WTC11 (cell line): ENCODE data around the gene VLDLR. TPM values are rescaled to one million over a fixed set of nuclear protein-coding genes. Genes with fewer than 3 reads are reported as not detected.

ENCODE experiments used
- ATAC-seq: fragments of 200-7000 bp; cut with Tn5 transposase; 2 replicates; pipeline ENCODE4 v1.10.0; 2021; ENCODE audit warnings: mild to moderate bottlenecking, moderate library complexity
- CTCF ChIA-PET: fragments of 300-600 bp; sonication (Branson Sonifier 250); formaldehyde crosslinking; loops from one replicate; lab custom pipeline; 2021; ENCODE audit warnings: antibody characterized with exemption; lab: Charles Lee
- POLR2A ChIA-PET: fragments of 350-600 bp; sonication (Branson Sonifier 250); formaldehyde crosslinking; loops from one replicate; lab custom pipeline; 2021; ENCODE audit warnings: antibody characterized with exemption; lab: Charles Lee
- DNase-seq: peaks from one replicate; pipeline ENCODE4 v3.0.0; 2021; ENCODE audit warnings: low spot score
- H3K27ac Mint-ChIP-seq: 2 replicates; pipeline ENCODE4 v1.8.0; 2021; ENCODE audit warnings: mixed read lengths
- H3K27me3 Mint-ChIP-seq: 2 replicates; pipeline ENCODE4 v1.8.0; 2021; ENCODE audit warnings: low read depth, mild to moderate bottlenecking, moderate library complexity, mixed read lengths
- H3K36me3 Mint-ChIP-seq: 2 replicates; pipeline ENCODE4 v1.8.0; 2021; ENCODE audit warnings: mixed read lengths
- H3K4me1 Mint-ChIP-seq: 2 replicates; pipeline ENCODE4 v1.8.0; 2022; ENCODE audit warnings: mixed read lengths
- H3K4me3 Mint-ChIP-seq: 2 replicates; pipeline ENCODE4 v1.8.0; 2021; ENCODE audit warnings: mild to moderate bottlenecking, moderate library complexity, mixed read lengths
- H3K9me3 Mint-ChIP-seq: 2 replicates; pipeline ENCODE4 v1.8.0; 2021; ENCODE audit warnings: mixed read lengths
- EMX1 ChIP-seq: fragments of 250-450 bp; sonication (Bioruptor Pico); IDR thresholded peaks from 2 replicates; pipeline ENCODE4 v1.8.0; 2021; ENCODE audit warnings: mild to moderate bottlenecking
- ETV6 ChIP-seq: sonication (generic); formaldehyde crosslinking; IDR thresholded peaks from 2 replicates; pipeline ENCODE4 v1.8.1; 2022; ENCODE audit warnings: mild to moderate bottlenecking, missing genetic modification reagents
- NFATC4 ChIP-seq: fragments of 250-450 bp; sonication (Bioruptor Pico); IDR thresholded peaks from 2 replicates; pipeline ENCODE4 v1.9.0; 2021; ENCODE audit warnings: mild to moderate bottlenecking
- SMAD4 ChIP-seq: sonication (generic); formaldehyde crosslinking; IDR thresholded peaks from 2 replicates; pipeline ENCODE4 v1.8.0; 2022; ENCODE audit warnings: mild to moderate bottlenecking, missing genetic modification reagents
- SOX15 ChIP-seq: fragments of 250-450 bp; sonication (Bioruptor Pico); IDR thresholded peaks from 2 replicates; pipeline ENCODE4 v1.9.0; 2021; ENCODE audit warnings: mild to moderate bottlenecking
- SP1 ChIP-seq: sonication (generic); formaldehyde crosslinking; conservative IDR thresholded peaks from 2 replicates; pipeline ENCODE4 v1.8.1; 2022; ENCODE audit warnings: missing genetic modification reagents
- ZNF263 ChIP-seq: sonication (generic); formaldehyde crosslinking; IDR thresholded peaks from 2 replicates; pipeline ENCODE4 v1.8.1; 2022; ENCODE audit warnings: low read depth, mild to moderate bottlenecking, moderate library complexity, missing genetic modification reagents
- ZNF416 ChIP-seq: fragments of 250-450 bp; sonication (Bioruptor Pico); IDR thresholded peaks from 2 replicates; pipeline ENCODE4 v1.9.0; 2021; ENCODE audit warnings: mild to moderate bottlenecking, inconsistent platforms
- total RNA-seq: library from RNA; stranded (reverse); gene quantifications from 3 replicates; pipeline ENCODE4 v1.2.3, GENCODE V29; 2021
- TF ChIP-seq, protein P1 (sequence below): sonication (generic); formaldehyde crosslinking; IDR thresholded peaks from 2 replicates; pipeline ENCODE4 v1.8.0; 2022; ENCODE audit warnings: missing genetic modification reagents
- TF ChIP-seq, protein P2 (sequence below): sonication (generic); formaldehyde crosslinking; IDR thresholded peaks from 2 replicates; pipeline ENCODE4 v1.8.1; 2023; ENCODE audit warnings: mild to moderate bottlenecking, missing genetic modification reagents
- TF ChIP-seq, protein P3 (sequence below): sonication (generic); formaldehyde crosslinking; conservative IDR thresholded peaks from 2 replicates; pipeline ENCODE4 v1.8.1; 2022; ENCODE audit warnings: mild to moderate bottlenecking, missing genetic modification reagents
- TF ChIP-seq, protein P4 (sequence below): fragments of 250-450 bp; sonication (Bioruptor Pico); IDR thresholded peaks from 2 replicates; pipeline ENCODE4 v1.8.0; 2021; ENCODE audit warnings: mild to moderate bottlenecking
- TF ChIP-seq, protein P5 (sequence below): fragments of 250-450 bp; sonication (Bioruptor Pico); conservative IDR thresholded peaks from 2 replicates; pipeline ENCODE4 v1.9.0; 2021; ENCODE audit warnings: mild to moderate bottlenecking
- TF ChIP-seq, protein P6 (sequence below): sonication (generic); formaldehyde crosslinking; IDR thresholded peaks from 2 replicates; pipeline ENCODE4 v1.8.0; 2023; ENCODE audit warnings: mild to moderate bottlenecking, missing genetic modification reagents
- TF ChIP-seq, protein P7 (sequence below): sonication (generic); formaldehyde crosslinking; IDR thresholded peaks from 2 replicates; pipeline ENCODE4 v1.8.1; 2022; ENCODE audit warnings: missing genetic modification reagents, borderline replicate concordance

Gene VLDLR
- total RNA-seq, 1 experiment from 2014 or later: 40.8 TPM

DNA sequence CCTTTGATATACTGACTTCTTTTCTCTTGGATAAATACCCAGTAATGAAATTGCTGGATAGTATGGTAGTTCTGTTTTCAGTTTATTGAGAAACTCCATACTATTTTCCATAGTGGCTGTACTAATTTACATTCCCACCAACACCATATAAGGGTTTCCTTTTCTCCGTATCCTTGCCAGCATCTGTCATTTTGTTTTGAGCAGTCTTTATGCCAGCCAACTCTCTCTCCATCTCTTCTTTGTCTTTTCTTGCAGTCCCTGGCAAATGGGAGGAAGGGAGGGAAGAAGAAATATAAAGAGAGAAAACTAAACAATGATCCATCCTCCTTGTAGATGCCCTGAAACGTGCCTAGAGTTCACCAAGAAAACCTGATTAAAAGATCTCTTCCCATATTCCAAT, 9.6 kb upstream of the VLDLR start:
- no peaks in the 10 kb centered on the region for H3K9me3 Mint-ChIP-seq
- H3K27me3 Mint-ChIP-seq: no peaks in the 10 kb centered on the region
- ChIA-PET CTCF (no interaction called here), POLR2A (no interaction called here)
- TF ChIP-seq, protein P1, sequence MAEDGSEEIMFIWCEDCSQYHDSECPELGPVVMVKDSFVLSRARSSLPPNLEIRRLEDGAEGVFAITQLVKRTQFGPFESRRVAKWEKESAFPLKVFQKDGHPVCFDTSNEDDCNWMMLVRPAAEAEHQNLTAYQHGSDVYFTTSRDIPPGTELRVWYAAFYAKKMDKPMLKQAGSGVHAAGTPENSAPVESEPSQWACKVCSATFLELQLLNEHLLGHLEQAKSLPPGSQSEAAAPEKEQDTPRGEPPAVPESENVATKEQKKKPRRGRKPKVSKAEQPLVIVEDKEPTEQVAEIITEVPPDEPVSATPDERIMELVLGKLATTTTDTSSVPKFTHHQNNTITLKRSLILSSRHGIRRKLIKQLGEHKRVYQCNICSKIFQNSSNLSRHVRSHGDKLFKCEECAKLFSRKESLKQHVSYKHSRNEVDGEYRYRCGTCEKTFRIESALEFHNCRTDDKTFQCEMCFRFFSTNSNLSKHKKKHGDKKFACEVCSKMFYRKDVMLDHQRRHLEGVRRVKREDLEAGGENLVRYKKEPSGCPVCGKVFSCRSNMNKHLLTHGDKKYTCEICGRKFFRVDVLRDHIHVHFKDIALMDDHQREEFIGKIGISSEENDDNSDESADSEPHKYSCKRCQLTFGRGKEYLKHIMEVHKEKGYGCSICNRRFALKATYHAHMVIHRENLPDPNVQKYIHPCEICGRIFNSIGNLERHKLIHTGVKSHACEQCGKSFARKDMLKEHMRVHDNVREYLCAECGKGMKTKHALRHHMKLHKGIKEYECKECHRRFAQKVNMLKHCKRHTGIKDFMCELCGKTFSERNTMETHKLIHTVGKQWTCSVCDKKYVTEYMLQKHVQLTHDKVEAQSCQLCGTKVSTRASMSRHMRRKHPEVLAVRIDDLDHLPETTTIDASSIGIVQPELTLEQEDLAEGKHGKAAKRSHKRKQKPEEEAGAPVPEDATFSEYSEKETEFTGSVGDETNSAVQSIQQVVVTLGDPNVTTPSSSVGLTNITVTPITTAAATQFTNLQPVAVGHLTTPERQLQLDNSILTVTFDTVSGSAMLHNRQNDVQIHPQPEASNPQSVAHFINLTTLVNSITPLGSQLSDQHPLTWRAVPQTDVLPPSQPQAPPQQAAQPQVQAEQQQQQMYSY (CRISPR knock-in tag): no peak
- TF ChIP-seq, protein P2, sequence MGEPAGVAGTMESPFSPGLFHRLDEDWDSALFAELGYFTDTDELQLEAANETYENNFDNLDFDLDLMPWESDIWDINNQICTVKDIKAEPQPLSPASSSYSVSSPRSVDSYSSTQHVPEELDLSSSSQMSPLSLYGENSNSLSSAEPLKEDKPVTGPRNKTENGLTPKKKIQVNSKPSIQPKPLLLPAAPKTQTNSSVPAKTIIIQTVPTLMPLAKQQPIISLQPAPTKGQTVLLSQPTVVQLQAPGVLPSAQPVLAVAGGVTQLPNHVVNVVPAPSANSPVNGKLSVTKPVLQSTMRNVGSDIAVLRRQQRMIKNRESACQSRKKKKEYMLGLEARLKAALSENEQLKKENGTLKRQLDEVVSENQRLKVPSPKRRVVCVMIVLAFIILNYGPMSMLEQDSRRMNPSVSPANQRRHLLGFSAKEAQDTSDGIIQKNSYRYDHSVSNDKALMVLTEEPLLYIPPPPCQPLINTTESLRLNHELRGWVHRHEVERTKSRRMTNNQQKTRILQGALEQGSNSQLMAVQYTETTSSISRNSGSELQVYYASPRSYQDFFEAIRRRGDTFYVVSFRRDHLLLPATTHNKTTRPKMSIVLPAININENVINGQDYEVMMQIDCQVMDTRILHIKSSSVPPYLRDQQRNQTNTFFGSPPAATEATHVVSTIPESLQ (CRISPR knock-in tag): no peak
- TF ChIP-seq SMAD4 (CRISPR knock-in tag): no peak
- no peak for TF ChIP-seq SP1
- no peak for TF ChIP-seq NFATC4 (CRISPR knock-in tag)
- TF ChIP-seq, protein P3, sequence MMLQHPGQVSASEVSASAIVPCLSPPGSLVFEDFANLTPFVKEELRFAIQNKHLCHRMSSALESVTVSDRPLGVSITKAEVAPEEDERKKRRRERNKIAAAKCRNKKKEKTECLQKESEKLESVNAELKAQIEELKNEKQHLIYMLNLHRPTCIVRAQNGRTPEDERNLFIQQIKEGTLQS (CRISPR knock-in tag): no peak
- no peak for TF ChIP-seq SOX15 (CRISPR knock-in tag)
- TF ChIP-seq EMX1 (CRISPR knock-in tag): no peak
- TF ChIP-seq, protein P4, sequence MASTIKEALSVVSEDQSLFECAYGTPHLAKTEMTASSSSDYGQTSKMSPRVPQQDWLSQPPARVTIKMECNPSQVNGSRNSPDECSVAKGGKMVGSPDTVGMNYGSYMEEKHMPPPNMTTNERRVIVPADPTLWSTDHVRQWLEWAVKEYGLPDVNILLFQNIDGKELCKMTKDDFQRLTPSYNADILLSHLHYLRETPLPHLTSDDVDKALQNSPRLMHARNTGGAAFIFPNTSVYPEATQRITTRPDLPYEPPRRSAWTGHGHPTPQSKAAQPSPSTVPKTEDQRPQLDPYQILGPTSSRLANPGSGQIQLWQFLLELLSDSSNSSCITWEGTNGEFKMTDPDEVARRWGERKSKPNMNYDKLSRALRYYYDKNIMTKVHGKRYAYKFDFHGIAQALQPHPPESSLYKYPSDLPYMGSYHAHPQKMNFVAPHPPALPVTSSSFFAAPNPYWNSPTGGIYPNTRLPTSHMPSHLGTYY (CRISPR knock-in tag): no peak
- no peak for TF ChIP-seq ZNF416 (CRISPR knock-in tag)
- no peak for TF ChIP-seq ETV6 (CRISPR knock-in tag)
- TF ChIP-seq, protein P5, sequence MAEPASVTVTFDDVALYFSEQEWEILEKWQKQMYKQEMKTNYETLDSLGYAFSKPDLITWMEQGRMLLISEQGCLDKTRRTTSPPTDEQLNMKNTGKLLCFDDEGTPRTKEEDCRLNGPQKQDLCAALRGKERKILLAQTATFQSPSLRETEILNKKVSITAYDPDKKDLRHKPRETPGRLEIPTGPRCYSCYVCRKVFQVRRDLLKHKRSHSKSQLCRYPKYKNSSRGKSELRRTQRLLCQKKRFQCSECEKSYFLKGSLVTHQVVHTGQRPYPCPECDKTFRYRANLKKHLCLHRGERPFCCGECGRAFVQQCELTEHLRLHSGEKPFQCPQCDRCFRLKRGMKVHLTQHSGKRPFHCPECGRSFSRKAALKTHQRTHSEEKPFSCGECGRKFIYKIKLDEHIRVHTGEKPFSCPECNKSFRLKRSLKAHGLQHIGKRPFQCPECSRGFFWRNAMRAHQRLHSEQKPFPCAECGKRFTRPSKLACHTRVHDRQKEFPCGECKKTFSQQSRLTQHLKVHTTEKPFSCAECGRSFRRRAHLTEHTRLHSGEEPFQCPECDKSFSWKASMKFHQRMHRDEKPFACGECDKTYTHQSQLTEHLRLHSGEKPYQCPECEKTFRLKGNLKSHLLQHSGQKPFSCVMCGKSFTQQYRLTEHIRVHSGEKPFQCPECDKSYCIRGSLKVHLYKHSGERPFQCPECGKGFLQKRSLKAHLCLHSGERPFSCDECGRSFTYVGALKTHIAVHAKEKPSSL (CRISPR knock-in tag): no peak
- TF ChIP-seq ZNF263 (CRISPR knock-in tag): no peak
- TF ChIP-seq, protein P6, sequence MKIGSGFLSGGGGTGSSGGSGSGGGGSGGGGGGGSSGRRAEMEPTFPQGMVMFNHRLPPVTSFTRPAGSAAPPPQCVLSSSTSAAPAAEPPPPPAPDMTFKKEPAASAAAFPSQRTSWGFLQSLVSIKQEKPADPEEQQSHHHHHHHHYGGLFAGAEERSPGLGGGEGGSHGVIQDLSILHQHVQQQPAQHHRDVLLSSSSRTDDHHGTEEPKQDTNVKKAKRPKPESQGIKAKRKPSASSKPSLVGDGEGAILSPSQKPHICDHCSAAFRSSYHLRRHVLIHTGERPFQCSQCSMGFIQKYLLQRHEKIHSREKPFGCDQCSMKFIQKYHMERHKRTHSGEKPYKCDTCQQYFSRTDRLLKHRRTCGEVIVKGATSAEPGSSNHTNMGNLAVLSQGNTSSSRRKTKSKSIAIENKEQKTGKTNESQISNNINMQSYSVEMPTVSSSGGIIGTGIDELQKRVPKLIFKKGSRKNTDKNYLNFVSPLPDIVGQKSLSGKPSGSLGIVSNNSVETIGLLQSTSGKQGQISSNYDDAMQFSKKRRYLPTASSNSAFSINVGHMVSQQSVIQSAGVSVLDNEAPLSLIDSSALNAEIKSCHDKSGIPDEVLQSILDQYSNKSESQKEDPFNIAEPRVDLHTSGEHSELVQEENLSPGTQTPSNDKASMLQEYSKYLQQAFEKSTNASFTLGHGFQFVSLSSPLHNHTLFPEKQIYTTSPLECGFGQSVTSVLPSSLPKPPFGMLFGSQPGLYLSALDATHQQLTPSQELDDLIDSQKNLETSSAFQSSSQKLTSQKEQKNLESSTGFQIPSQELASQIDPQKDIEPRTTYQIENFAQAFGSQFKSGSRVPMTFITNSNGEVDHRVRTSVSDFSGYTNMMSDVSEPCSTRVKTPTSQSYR (CRISPR knock-in tag): no peak
- TF ChIP-seq, protein P7, sequence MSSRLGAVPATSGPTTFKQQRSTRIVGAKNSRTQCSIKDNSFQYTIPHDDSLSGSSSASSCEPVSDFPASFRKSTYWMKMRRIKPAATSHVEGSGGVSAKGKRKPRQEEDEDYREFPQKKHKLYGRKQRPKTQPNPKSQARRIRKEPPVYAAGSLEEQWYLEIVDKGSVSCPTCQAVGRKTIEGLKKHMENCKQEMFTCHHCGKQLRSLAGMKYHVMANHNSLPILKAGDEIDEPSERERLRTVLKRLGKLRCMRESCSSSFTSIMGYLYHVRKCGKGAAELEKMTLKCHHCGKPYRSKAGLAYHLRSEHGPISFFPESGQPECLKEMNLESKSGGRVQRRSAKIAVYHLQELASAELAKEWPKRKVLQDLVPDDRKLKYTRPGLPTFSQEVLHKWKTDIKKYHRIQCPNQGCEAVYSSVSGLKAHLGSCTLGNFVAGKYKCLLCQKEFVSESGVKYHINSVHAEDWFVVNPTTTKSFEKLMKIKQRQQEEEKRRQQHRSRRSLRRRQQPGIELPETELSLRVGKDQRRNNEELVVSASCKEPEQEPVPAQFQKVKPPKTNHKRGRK (CRISPR knock-in tag): no peak
- peak overlapping the region; percentile 36; the same call in 1 of the 2 replicates for H3K27ac Mint-ChIP-seq
- H3K4me1 Mint-ChIP-seq: peaks cover 56% of the 10 kb centered on the region
- no peaks in the 10 kb centered on the region; the same call in 1 of the 2 replicates for H3K36me3 Mint-ChIP-seq
- ATAC-seq: no peak
- DNase-seq: no peak
- H3K4me3 Mint-ChIP-seq: no peak overlapping the region
